PC-9 (cell line): ENCODE data around the gene TANC1.

Experiments
- EZH2 ChIP-seq: fragments of 200-600 bp; sonication (generic); IDR thresholded peaks from 2 replicates; pipeline ENCODE4 v1.8.0; 2017; ENCODE audit warnings: antibody characterized with exemption, low read depth
- TF ChIP-seq, protein P1 (sequence below): fragments of 200-600 bp; sonication (generic); conservative IDR thresholded peaks from 2 replicates; pipeline ENCODE4 v1.6.1; 2017; ENCODE audit warnings: mixed run types, antibody characterized with exemption, mild to moderate bottlenecking, moderate library complexity

DNA sequence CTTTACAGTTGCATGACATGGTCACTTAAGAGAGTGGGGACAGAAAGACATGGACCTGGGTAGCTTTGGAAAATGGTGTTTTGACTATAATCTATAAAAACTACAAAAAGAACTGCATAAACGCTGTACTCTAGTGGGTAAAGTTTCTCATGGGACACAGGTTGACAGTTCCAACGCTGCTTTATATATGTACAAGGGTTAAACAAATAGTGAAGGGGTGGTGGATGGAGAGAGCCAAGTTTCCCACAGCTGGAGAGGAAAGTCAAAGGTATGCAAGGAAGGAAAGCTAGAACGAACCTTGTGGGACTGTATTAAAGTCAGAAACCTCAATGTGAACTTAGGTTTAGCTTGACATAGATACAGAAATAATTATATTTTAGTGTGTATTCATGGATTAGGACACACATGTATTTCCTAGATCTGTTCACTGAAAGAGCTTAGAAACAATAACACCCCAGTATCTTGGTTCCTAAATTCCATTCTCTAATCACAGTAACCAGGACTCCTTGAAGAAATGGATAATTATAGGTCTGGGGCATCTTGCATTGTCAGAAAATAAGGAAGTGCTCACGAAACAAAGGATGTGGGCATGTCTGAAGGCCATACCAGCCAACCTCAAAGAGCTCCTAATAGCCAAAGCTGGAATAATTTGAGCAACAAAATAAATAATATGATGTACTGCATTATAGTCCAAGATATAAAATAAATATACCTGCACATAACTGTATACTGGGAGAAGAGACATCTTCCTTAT lies 28.8 kb downstream of the TANC1 start:
- TF ChIP-seq, protein P1, sequence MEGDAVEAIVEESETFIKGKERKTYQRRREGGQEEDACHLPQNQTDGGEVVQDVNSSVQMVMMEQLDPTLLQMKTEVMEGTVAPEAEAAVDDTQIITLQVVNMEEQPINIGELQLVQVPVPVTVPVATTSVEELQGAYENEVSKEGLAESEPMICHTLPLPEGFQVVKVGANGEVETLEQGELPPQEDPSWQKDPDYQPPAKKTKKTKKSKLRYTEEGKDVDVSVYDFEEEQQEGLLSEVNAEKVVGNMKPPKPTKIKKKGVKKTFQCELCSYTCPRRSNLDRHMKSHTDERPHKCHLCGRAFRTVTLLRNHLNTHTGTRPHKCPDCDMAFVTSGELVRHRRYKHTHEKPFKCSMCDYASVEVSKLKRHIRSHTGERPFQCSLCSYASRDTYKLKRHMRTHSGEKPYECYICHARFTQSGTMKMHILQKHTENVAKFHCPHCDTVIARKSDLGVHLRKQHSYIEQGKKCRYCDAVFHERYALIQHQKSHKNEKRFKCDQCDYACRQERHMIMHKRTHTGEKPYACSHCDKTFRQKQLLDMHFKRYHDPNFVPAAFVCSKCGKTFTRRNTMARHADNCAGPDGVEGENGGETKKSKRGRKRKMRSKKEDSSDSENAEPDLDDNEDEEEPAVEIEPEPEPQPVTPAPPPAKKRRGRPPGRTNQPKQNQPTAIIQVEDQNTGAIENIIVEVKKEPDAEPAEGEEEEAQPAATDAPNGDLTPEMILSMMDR: no peak
- no peak for TF ChIP-seq EZH2
